Measurements from ENCODE around the gene FGD2.

FGD2 gene

DNA sequence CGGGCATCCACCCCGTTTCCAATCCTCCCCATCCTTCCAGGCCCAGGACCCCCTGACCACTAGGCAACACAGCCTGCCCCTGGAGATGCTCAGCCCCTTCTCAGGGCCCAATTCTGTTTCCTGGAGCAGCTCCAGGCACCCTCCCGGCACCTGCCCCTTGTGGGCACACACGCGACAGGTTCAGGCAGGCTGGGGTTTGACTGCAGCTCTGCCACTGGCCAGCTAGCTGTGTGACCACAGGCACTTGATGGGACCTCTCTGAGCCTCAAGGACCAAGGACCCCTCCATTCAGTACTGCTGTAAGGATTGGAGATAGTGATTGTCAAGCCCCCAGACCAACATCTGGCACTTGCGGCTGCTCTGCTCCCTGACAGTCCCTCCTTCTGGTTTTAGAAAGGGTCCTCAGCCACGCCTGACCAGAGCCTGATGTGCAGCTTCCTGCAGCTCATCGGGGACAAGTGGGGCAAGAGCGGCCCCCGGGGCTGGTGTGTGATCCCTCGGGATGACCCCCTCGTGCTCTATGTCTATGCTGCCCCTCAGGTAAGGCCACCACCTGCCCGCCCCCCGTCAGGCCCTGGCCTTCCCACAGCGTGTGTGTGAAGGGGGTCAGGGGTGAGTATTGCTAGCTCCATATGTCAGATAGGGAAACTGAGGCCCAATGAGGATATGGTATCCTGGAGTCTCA is 21.7 kb downstream of the FGD2 start:
- no peaks in the 10 kb centered on the region for H3K36me3 ChIP-seq (ENCODE audit: control insufficient read depth in 2 of 2, insufficient read depth in 1 of 2, low read length in 2 of 2)
- POLR2A ChIA-PET: interaction anchor here (1.2 to 2.5 kb wide), 2 partner anchors 9 to 144 kb away, joined by 5 to 9 read pairs; no protein-coding TSS in a partner anchor
- TF ChIP-seq ZNF670 (tag by site-specific recombination; IDR thresholded peaks at IDR 0.05; ENCODE audit: low read depth): no peak
- peak; percentile 73 for TF ChIP-seq SCRT1 (tag by site-specific recombination; IDR thresholded peaks at IDR 0.05; ENCODE audit: borderline replicate concordance)
- TF ChIP-seq ZNF140 (tag by site-specific recombination; IDR thresholded peaks at IDR 0.05): no peak
- peak; percentile 57; the same call in 1 of the 2 replicates for TF ChIP-seq ZNF768 (tag by site-specific recombination; IDR thresholded peaks at IDR 0.05)
- no peak for TF ChIP-seq SALL2 (tag by site-specific recombination; IDR thresholded peaks at IDR 0.05; ENCODE audit: borderline replicate concordance)
- peak; percentile 80 for TF ChIP-seq SCRT2 (tag by site-specific recombination; IDR thresholded peaks at IDR 0.05)
- no peak overlapping the region for H3K4me3 ChIP-seq (ENCODE audit: low read depth, low read length)
- CTCF ChIA-PET: interaction anchor here (0.6 to 20.3 kb wide), 7 partner anchors 9 to 178 kb away, joined by 3 to 845 read pairs (median 7); partner anchors contain the start of gene PIM1
- no peak overlapping the region for H3K27ac ChIP-seq (ENCODE audit: extremely low read depth, low read depth, low read length)
- no peaks in the 10 kb centered on the region for H3K9me3 ChIP-seq (ENCODE audit: control insufficient read depth, insufficient read depth, low read depth, low read length)
- H3K4me1 ChIP-seq (ENCODE audit: control insufficient read depth, insufficient read depth, low read length): no peaks in the 10 kb centered on the region

DNA sequence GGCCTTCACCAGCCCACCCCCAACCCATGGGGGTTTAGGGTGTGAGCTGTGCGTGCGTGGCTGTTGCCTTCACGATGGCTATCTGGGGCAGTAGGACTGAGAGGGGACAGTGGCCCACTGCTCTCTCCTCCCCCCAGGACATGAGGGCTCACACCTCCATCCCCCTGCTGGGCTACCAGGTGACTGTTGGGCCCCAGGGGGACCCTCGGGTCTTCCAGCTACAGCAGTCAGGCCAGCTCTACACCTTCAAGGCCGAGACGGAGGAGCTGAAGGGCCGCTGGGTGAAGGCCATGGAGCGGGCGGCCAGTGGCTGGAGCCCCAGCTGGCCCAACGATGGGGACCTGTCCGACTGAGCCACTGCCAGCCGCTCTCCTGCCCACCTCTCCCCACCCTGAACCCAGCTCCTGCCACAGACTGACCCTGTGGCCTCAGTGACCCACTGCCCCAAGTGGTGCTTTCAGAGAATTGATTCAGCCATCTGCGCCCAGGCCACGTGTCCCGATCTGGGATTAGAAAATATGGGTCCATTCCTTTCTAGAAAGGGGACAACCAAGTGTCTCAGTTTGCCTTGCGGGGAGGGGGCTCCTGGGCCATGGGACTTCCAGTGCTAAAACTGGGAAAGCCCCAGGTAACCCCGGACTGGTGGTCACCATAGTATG is 22.5 kb downstream of the FGD2 start:
- CTCF ChIA-PET: interaction anchor here (0.6 to 20.3 kb wide), 11 partner anchors 9 to 262 kb away, joined by 3 to 845 read pairs (median 13); partner anchors contain the start of gene PIM1
- no peak overlapping the region for H3K4me3 ChIP-seq (ENCODE audit: low read depth, low read length)
- POLR2A ChIA-PET: interaction anchor here (1.2 to 2.5 kb wide), 2 partner anchors 9 to 144 kb away, joined by 5 to 9 read pairs; no protein-coding TSS in a partner anchor
- H3K27ac ChIP-seq (ENCODE audit: extremely low read depth, low read depth, low read length): no peak overlapping the region
- H3K36me3 ChIP-seq (ENCODE audit: control insufficient read depth in 2 of 2, insufficient read depth in 1 of 2, low read length in 2 of 2): no peaks in the 10 kb centered on the region
- no peaks in the 10 kb centered on the region for H3K9me3 ChIP-seq (ENCODE audit: control insufficient read depth, insufficient read depth, low read depth, low read length)
- H3K4me1 ChIP-seq (ENCODE audit: control insufficient read depth, insufficient read depth, low read length): no peaks in the 10 kb centered on the region
- TF ChIP-seq, protein P1, sequence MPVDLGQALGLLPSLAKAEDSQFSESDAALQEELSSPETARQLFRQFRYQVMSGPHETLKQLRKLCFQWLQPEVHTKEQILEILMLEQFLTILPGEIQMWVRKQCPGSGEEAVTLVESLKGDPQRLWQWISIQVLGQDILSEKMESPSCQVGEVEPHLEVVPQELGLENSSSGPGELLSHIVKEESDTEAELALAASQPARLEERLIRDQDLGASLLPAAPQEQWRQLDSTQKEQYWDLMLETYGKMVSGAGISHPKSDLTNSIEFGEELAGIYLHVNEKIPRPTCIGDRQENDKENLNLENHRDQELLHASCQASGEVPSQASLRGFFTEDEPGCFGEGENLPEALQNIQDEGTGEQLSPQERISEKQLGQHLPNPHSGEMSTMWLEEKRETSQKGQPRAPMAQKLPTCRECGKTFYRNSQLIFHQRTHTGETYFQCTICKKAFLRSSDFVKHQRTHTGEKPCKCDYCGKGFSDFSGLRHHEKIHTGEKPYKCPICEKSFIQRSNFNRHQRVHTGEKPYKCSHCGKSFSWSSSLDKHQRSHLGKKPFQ (tag by site-specific recombination; IDR thresholded peaks at IDR 0.05): no peak
- TF ChIP-seq ZNF792 (tag by site-specific recombination; IDR thresholded peaks at IDR 0.05) (no peak), BCL11A (tag by site-specific recombination; IDR thresholded peaks at IDR 0.05; ENCODE audit: low read depth) (no peak), ZNF112 (tag by site-specific recombination; IDR thresholded peaks at IDR 0.05) (no peak), ZNF140 (tag by site-specific recombination; IDR thresholded peaks at IDR 0.05) (no peak), ZNF292 (tag by site-specific recombination; IDR thresholded peaks at IDR 0.05; ENCODE audit: borderline replicate concordance, low read depth) (no peak), ZNF48 (tag by site-specific recombination; IDR thresholded peaks at IDR 0.05) (no peak), ZNF501 (tag by site-specific recombination; IDR thresholded peaks at IDR 0.05) (no peak), ZNF510 (tag by site-specific recombination; IDR thresholded peaks at IDR 0.05; ENCODE audit: insufficient replicate concordance) (no peak)
- TF ChIP-seq, protein P2, sequence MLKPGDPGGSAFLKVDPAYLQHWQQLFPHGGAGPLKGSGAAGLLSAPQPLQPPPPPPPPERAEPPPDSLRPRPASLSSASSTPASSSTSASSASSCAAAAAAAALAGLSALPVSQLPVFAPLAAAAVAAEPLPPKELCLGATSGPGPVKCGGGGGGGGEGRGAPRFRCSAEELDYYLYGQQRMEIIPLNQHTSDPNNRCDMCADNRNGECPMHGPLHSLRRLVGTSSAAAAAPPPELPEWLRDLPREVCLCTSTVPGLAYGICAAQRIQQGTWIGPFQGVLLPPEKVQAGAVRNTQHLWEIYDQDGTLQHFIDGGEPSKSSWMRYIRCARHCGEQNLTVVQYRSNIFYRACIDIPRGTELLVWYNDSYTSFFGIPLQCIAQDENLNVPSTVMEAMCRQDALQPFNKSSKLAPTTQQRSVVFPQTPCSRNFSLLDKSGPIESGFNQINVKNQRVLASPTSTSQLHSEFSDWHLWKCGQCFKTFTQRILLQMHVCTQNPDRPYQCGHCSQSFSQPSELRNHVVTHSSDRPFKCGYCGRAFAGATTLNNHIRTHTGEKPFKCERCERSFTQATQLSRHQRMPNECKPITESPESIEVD (tag by site-specific recombination; IDR thresholded peaks at IDR 0.05): no peak
- TF ChIP-seq, protein P3, sequence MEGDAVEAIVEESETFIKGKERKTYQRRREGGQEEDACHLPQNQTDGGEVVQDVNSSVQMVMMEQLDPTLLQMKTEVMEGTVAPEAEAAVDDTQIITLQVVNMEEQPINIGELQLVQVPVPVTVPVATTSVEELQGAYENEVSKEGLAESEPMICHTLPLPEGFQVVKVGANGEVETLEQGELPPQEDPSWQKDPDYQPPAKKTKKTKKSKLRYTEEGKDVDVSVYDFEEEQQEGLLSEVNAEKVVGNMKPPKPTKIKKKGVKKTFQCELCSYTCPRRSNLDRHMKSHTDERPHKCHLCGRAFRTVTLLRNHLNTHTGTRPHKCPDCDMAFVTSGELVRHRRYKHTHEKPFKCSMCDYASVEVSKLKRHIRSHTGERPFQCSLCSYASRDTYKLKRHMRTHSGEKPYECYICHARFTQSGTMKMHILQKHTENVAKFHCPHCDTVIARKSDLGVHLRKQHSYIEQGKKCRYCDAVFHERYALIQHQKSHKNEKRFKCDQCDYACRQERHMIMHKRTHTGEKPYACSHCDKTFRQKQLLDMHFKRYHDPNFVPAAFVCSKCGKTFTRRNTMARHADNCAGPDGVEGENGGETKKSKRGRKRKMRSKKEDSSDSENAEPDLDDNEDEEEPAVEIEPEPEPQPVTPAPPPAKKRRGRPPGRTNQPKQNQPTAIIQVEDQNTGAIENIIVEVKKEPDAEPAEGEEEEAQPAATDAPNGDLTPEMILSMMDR (tag by site-specific recombination; IDR thresholded peaks at IDR 0.05): no peak

Measured in HEK293 (cell line).